ENCODE data around the gene LPIN1. TPM values are rescaled to one million over a fixed set of nuclear protein-coding genes. Genes with fewer than 3 reads are reported as not detected.

LPIN1 gene
- total and polyA plus RNA-seq, 2 of the 13 experiments (the other 11 are each of a cell fraction or from before 2014, with no cell fraction given), result 9.7 to 19.4 TPM

GRCh38 chr2:11742702-11743357, 3.6 kb upstream of the LPIN1 start (continued):
- TF ChIP-seq ZNF597 (CRISPR knock-in tag; IDR thresholded peaks at IDR 0.05) (no peak), PHB2 (IDR thresholded peaks at IDR 0.05; ENCODE audit: partially characterized antibody) (no peak), AFF4 (CRISPR knock-in tag; IDR thresholded peaks at IDR 0.05) (no peak), HINFP (CRISPR knock-in tag; IDR thresholded peaks at IDR 0.05; ENCODE audit: low read depth) (no peak), NFAT5 (CRISPR knock-in tag; IDR thresholded peaks at IDR 0.05) (no peak; the same call in 1 of the 2 replicates), TBX2 (CRISPR knock-in tag; IDR thresholded peaks at IDR 0.05; ENCODE audit: borderline replicate concordance) (no peak), PATZ1 (CRISPR knock-in tag; IDR thresholded peaks at IDR 0.05) (no peak), SETDB1 (CRISPR knock-in tag; IDR thresholded peaks at IDR 0.05; ENCODE audit: borderline replicate concordance) (no peak), FOXK2 (IDR thresholded peaks at IDR 0.05) (no peak), NFE2L1 (CRISPR knock-in tag; IDR thresholded peaks at IDR 0.05; ENCODE audit: borderline replicate concordance) (no peak), LCORL (IDR thresholded peaks at IDR 0.05) (no peak), LCORL (CRISPR knock-in tag; IDR thresholded peaks at IDR 0.05) (no peak), GLMP (CRISPR knock-in tag; IDR thresholded peaks at IDR 0.05; ENCODE audit: borderline replicate concordance) (no peak), TBP (CRISPR knock-in tag; IDR thresholded peaks at IDR 0.05) (no peak)
